HG03521 (cell line): ENCODE measurements around the gene CDH16.
"Not testable (repeated sequence)": the region's sequence is repeated elsewhere in the genome, so short reads cannot be mapped to it uniquely, and the experiment has no call there.

ENCODE experiments used
- ATAC-seq: cut with Tn5 transposase; IDR thresholded peaks from one replicate; pipeline ENCODE4 v1.9.1; 2021; ENCODE audit warnings: mild to moderate bottlenecking, moderate library complexity; ENCODE audit not compliant: unreplicated experiment

The CDH16 gene

GRCh38 chr16:66874079-66874775 lies 44.5 kb downstream of the CDH16 start:
- no peak for ATAC-seq

- ATAC-seq: no peak
These were observed 45.0 kb downstream of the CDH16 start for GRCh38 chr16:66873685-66874055.

DNA sequence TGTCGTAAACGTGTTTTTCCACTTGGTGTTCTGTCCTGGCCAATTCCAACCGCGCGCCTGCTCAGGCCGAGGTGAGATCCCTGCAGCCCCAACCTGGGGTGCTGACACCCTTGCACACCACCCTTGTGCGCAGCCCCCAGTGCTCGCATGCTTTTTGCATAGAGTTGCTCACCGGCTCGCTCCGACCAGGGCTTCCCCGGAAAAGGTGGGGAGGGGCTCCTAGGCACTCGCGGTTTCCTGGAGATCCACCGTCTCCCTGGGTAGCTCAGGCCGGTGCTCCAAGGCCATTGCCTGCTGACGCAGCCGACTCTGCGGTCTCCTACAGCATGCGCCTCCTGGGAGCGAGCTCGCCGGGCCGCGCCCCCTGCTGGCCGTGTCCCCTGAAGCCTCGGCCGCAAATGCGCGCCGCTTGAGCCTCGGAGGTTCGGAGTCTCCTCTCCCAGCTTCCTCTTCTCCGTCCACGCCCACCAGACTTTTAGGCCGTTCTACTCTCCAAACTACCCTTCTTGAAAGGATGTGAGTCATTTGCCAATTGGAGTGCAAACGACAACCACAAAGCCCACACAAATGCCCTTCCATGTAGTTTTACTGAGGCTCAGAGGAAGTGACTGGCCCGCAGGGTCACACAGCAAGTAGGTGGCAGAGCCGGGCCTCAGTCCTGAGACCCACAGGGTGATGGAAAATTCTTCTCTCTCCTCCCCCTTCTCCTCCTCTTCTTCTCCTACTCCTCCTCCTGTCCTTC lies 45.6 kb downstream of the CDH16 start:
- ATAC-seq: peak; percentile 76

GRCh38 chr16:66872559-66872942 lies 46.1 kb downstream of the CDH16 start:
- no peak for ATAC-seq

DNA sequence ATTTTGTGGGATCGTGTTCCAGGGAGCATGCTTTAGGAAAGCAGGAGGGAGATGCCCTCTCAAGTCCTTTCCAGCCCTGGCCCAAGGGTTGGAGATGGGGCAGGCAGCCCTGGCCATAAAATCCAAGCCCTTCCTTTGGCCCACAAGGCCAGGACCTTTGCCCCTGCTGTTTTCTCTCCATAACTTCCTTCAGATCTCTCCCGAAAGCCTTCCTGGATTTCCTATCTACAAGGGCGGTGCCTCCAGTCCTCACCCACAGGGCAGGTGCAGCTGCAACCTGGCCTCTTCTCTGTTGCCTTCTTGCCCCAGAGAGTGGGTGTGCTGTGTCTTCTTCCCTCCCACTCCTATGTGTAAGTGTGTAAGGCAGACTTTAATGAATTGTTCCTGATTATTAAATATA lies 46.8 kb downstream of the CDH16 start:
- ATAC-seq: no peak

GRCh38 chr16:66871363-66871762 lies 47.3 kb downstream of the CDH16 start:
- ATAC-seq: not testable (repeated sequence)

DNA sequence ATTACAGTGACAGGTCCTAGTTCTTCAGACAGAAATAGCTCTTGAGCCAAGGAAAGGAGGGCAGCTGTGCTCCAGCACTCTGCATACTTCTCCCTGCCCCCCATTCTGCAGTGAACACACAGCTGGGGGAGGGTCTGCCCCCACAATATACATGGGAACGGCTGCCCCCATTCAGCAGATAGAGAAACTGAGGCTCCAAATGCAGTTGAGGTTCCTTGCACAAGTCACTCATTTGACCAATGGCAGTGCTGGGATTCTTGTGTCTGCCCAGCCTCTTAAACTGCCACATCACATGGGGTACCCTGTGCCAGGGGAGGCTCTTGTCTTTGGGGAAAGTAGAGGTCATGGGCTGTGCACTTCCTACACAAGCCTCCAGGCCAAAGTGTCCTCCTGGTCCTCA lies 49.3 kb downstream of the CDH16 start:
- ATAC-seq: no peak

GRCh38 chr16:66863707-66864106 lies 55.0 kb downstream of the CDH16 start:
- no peak for ATAC-seq

DNA sequence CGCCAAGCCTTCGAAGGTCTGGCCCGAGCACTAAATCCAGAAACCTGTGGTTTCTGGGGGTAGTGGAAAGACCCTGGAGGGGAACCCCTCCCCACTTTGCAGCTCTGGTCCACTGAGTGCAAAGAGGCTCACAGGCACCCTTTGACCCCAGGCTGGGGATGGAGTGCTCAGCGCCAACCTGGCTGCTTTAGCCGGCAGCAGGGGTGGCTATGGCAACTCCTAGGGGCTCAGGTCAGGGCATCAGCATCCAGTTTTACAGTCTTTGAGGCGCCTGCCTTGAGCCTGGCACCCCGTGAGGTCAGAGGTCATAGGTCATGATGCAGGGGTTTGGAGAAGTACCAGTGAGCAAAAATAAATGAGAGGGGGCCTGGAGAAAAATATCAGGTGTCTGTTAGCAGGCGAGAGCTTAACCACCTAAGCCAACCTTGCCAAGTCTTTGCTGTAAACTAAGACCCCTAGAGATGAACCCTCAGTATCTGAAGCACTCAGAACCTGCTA lies 56.6 kb downstream of the CDH16 start:
- ATAC-seq: no peak

GRCh38 chr16:66859397-66860068 lies 59.2 kb downstream of the CDH16 start:
- no peak for ATAC-seq

DNA sequence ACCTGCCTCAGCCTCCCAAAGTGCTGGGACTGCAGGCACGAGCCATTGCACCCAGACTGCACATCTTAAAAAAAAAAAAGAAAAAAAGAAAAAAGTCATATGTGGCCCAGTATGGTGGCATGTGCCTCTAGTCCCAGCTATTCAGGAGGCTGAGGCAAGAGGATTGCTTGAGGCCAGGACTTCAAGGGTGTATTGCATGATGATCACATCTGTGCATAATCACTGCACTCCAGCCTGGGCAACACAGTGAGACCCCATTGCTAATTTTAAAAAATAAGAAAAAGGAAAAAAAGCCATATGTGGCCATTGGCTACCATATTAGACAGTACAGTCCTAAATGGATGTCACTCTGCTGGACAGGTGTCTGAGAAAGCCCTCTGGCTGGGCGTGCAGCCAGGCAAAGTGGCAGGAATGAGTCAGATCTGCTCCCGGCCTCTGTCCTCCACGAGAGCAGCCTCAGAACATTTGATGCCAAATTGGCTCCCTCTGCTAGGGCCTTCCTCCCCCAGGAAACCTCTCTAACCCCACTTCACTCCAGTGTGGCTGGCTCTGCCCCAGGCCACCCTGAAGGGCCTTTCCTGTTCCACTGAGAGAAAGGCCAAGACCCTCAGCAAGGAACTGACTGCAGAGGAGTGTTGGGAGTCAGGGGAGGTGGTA lies 59.8 kb downstream of the CDH16 start:
- no peak for ATAC-seq
